NCI-H2081 treated with DMSO at 0.1 percent for 48 hours (cell line): ENCODE data around the gene SORL1.
A peak's percentile ranks its signal among the peaks of the same experiment; 100 is the strongest.
"Not testable (repeated sequence)": the region's sequence is repeated elsewhere in the genome, so short reads cannot be mapped to it uniquely, and the experiment has no call there.

Experiments used
- DNase-seq: peaks from one replicate; lab custom pipeline; 2025; lab: John Stamatoyannopoulos, UW

SORL1 gene

DNA sequence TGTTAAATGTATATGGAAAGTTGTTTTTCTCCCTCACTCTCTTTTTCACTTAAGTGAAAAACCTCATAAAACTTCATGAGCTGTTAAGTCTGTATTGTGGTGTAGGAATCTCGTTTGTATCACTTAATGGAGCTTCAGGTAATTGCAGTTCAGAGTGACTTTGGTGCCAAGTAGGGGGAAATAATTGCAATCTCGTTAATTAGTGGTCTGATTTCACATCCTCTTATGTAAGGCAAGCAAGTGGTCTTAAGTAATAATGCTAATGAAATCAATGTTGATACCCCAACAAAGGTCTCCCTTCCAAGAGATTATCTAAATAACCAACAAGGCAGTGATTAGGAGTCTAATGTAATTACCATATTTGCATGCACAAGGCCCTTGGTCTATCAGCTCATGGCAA lies 174.9 kb downstream of the SORL1 start:
- DNase-seq: no peak

- no peak for DNase-seq
Observed at GRCh38 chr11:121630041-121630440, 177.9 kb downstream of the SORL1 start.

DNA sequence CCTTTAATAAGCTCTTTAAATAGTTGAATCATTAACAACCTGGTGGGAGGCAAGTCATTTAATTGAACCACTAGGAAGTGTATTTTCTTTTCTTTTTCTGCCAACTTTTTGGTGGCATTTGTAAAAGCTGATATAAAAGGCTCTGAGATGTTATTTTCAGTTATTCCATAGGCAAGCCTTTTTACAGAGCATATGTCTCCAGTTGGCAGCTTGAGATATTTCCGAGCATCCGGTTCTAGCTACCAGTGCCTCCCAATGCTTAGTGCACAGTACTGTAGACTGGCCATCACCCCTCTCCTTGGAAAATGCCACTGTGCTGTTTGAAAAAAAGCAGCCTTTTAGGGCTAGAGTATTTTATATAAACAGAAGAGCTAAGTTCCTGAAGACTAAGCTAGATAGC lies 179.3 kb downstream of the SORL1 start:
- DNase-seq: no peak

GRCh38 chr11:121634273-121634672 lies 182.2 kb downstream of the SORL1 start:
- DNase-seq: no peak

DNA sequence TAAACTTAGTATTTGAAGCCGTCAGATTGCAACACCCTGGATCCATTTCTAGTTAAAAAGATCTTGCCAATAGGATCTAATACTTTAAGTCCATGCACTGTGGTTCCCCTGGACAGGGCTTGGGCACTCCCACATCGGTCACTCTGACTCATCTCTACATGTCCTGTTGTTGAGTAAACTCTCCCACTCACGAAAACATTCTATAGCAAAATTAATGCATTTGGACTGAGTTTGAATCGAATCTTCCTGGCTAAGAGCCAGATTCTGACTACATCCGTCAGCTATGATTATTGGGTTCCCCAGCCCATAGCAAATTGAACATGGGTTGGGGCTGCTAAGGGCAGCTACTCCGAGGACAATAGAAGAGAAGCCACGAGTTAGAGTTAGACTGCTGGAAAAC lies 182.8 kb downstream of the SORL1 start:
- DNase-seq: no peak

GRCh38 chr11:121636081-121636799 lies 184.1 kb downstream of the SORL1 start:
- no peak for DNase-seq

GRCh38 chr11:121636800-121637176 lies 184.7 kb downstream of the SORL1 start:
- no peak for DNase-seq

DNA sequence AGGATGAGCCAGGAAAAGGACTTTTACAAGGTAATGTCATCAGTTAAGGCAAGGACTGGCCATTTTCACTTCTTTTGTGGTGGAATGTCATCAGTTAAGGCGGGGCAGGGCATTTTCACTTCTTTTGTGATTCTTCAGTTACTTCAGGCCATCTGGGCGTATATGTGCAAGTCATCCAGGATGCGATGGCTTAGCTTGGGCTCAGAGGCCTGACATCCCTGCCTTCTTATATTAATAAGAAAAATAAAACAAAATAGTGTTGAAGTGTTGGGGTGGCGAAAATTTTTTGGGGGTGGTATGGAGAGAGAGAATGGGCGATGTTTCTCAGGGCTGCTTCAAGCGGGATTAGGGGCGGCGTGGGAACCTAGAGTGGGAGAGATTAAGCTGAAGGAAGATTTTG lies 185.5 kb downstream of the SORL1 start:
- DNase-seq: not testable (repeated sequence)

DNA sequence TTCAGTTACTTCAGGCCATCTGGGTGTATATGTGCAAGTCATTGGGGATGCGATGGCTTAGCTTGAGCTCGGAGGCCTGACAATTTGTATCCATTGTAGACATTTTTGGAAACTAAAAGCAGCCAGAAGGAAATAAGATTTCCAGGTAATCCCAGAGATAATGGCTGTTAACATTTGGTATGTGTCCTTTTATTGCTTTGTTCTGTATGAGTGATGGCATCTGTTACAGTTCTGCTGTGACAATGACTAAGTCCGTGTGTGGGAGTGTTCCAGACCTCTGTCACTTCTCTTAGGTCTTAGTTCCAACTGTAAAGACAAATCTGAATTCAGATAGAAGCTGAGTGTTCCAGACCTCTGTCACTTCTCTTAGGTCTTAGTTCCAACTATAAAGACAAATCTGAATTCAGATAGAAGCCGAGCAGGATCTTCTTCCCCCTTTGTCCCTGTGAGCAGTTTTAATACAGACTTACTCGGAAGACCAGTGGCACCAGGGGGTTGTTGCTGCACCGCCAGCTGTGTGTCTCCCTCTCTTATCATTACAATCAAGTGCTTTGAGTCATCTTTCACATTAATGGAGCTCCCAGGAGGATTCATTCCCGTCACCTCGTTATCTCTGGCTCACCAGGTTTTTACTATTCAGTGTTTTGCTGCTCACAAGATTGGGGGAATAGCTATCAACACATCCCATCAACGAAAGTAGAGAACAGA lies 191.5 kb downstream of the SORL1 start:
- DNase-seq: no peak

DNA sequence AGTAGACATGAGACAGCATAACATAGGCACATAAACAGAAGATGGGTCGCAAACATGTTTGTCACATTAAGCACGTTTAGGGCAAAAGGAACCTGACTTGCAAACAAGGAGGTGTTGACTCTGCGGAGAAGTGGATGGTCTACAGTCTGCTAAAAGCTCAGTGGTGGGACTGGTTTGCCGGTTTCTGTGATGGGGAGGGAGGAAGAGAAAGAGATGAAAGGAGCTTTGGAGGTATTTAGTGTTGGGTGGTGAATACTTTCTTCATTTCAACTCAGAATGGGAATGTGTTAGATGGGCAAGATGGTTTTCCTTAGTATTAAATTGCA lies 192.0 kb downstream of the SORL1 start:
- no peak for DNase-seq

DNA sequence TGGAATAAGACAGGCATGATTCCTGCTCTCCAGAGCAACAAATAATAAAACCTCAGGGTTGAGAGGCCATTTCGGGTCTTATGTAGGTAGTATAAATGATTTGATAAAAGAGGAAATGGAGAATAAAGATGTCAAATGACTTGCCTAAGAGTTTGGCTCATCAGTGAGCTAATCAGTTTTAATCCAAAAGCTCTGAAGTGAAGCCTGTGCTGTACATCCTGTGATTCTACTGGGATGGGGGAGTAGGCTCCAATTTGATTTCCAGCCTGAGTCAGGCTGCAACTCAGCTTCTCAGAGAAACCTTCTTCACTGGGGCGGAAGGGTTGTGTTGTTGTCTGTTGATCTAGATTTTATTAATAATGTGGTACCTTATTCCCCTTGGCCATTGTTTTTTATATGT lies 192.9 kb downstream of the SORL1 start:
- no peak for DNase-seq

GRCh38 chr11:121645596-121645995 lies 193.5 kb downstream of the SORL1 start:
- DNase-seq: no peak

DNA sequence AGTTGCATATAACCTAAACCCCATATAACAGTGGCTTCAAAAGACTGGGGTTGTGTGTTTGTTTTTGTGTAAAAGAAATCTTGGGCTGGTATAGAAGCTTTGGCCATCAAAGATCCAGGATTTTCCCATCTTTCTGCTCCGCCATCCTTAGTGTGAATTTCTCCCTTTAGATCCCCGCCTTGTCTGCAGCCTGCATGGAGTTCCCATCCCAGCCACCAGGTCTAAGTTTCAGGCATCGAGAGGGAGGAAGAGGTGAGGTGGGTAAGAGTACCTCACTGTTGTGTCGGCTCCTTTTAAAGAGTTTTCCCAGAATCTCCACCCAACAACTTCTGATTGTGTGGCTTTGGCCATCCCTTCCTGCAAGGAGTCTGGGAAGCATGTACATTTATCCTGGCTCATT lies 196.2 kb downstream of the SORL1 start:
- no peak for DNase-seq

- no peak for DNase-seq
Observed at GRCh38 chr11:121649798-121650197, 197.7 kb downstream of the SORL1 start.

DNA sequence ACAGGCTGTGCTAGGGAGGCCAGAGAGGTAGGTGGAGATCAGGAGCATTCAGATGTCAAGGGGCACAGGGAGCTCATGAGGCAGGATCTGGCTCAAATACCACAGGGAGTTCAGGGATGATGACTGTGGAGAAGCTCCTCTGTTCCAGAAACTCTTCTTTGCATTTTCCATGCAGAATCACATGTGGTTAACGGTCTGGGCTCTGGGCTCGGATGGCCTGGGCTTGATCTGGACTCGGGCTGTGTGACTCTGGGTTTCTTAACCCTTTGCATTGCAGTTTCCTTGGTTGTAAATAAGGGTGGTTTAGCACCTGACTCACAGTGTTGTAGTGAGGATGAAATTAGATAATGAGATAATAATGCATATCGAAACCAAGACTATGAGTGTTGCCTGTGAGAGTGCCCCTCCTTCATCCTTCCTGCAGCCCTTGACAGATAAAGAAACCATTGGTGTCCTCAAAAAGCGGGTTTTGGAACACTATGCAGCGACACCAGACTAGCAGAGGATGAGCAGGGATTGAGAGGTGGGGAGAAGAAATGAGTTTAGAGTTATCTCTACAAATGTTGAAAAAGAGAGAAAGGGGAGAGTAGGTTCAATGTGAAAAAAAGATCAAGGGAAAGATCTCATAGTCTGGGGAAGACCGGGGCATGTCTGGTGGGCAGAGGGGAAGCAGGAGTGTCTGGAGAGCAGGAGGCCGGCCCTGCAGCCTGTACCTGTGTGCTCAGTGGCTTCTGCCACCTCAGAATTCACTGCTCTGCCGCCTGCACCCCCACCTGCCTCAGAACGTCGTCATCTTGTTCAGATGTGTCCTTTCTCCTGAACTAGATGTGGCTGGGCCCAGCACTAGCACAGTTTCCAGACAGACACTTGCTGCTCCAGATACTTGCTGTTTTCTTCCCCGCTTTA lies 198.5 kb downstream of the SORL1 start:
- DNase-seq: no peak

DNA sequence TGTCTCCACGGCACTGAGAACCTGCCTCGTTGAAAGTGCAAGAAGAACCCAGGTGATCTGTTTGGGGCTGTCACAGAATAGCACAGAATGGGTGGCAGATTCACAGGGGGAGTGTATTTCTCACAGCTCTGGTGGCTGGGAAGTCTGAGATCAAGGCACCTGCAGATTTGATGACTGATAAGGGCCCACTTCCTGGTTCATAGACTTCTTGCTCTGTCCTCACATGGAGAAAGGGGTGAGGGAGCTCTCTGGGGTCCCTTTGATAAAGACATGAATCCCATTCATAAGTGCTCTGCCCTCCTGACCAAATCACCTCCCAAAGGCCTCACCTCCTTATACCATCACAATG lies 199.1 kb downstream of the SORL1 start:
- no peak for DNase-seq

GRCh38 chr11:121652971-121653370 lies 200.9 kb downstream of the SORL1 start:
- no peak for DNase-seq

DNA sequence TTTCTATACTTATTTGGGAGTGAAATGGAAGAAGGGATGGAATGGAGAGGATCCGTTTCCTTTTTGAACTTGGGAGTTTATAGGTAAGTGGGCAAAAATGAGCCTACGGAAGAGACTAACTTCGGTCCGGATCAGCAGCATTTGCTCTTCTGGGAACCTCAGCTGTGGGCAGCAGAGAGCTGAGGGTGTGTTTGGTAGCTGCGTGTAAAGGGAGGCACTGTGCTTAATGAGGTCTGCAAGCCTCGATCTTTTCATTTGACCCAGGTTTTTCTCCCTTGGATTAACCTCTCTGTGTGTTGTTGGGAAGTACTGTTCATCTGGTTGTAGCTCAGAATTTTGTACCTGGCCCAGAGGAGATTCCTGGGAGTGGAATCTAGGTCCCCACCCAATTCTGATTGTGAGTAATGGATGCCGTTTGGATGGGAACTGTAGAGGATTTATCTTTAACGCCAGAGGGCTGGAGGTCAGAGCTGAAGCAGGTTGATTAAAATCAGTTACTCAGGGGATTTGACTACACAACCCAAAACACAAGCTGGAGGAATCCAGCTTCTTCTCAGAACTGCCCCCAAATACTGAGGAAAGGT lies 202.2 kb downstream of the SORL1 start:
- DNase-seq: no peak

- no peak for DNase-seq
Observed at GRCh38 chr11:121654843-121655536, 202.9 kb downstream of the SORL1 start.

GRCh38 chr11:121655537-121656327 lies 203.6 kb downstream of the SORL1 start:
- peak; percentile 72 for DNase-seq
